Cardiac muscle cell (in vitro differentiated cells and primary cell): Measurements from ENCODE around the gene AHCTF1. TPM values are rescaled to one million over a fixed set of nuclear protein-coding genes. Genes with fewer than 3 reads are reported as not detected.

Experiments used
- DNase-seq, 2 donors: peaks; one replicate each; pipeline versions ENCODE4 v3.0.0 to v3.0.0-alpha.2; 2010 to 2017; ENCODE audit warnings: low read depth in 1 of 2, low spot score in 1 of 2
- H3K27ac ChIP-seq: fragments of 200-600 bp; sonication (generic); 2 replicates; pipeline ENCODE4 v1.5.1; 2016
- H3K27me3 ChIP-seq: fragments of 200-600 bp; sonication (generic); 2 replicates; pipeline ENCODE4 v1.6.0; 2016; ENCODE audit warnings: control low read depth
- H3K36me3 ChIP-seq: fragments of 200-600 bp; sonication (generic); 2 replicates; pipeline ENCODE4 v1.5.1; 2016; ENCODE audit warnings: control low read depth
- H3K4me1 ChIP-seq: fragments of 200-600 bp; sonication (generic); 2 replicates; pipeline ENCODE4 v1.8.1; 2017; ENCODE audit warnings: low read depth, mild to moderate bottlenecking, mixed run types
- H3K4me3 ChIP-seq: fragments of 200-600 bp; sonication (generic); 2 replicates; pipeline ENCODE4 v1.5.1; 2016; ENCODE audit warnings: mild to moderate bottlenecking
- H3K9me3 ChIP-seq: fragments of 200-600 bp; sonication (generic); 2 replicates; pipeline ENCODE4 v1.5.1; 2017; ENCODE audit warnings: low read depth, mild to moderate bottlenecking, control low read depth
- polyA plus RNA-seq: library from polyadenylated mRNA; unstranded; fragments of >200 nt; fragmentation: Nextera tagmentation; extraction: Ambion mirVana; gene quantifications from 2 replicates; pipeline ENCODE4 v1.2.1, GENCODE V29; 2016
- total RNA-seq: library from RNA; depleted of rRNA; stranded (reverse); fragments of >200 nt; gene quantifications from 2 replicates; pipeline ENCODE4 v1.2.3, GENCODE V29; 2016
- TF ChIP-seq, protein P1 (sequence below): IDR thresholded peaks from 2 replicates; pipeline ENCODE4 v1.5.1; 2012; ENCODE audit warnings: low read depth, mild to moderate bottlenecking, low read length

Gene AHCTF1
- total and polyA plus RNA-seq, 2 experiments from 2014 or later, result 6.3 to 19.1 TPM

DNA sequence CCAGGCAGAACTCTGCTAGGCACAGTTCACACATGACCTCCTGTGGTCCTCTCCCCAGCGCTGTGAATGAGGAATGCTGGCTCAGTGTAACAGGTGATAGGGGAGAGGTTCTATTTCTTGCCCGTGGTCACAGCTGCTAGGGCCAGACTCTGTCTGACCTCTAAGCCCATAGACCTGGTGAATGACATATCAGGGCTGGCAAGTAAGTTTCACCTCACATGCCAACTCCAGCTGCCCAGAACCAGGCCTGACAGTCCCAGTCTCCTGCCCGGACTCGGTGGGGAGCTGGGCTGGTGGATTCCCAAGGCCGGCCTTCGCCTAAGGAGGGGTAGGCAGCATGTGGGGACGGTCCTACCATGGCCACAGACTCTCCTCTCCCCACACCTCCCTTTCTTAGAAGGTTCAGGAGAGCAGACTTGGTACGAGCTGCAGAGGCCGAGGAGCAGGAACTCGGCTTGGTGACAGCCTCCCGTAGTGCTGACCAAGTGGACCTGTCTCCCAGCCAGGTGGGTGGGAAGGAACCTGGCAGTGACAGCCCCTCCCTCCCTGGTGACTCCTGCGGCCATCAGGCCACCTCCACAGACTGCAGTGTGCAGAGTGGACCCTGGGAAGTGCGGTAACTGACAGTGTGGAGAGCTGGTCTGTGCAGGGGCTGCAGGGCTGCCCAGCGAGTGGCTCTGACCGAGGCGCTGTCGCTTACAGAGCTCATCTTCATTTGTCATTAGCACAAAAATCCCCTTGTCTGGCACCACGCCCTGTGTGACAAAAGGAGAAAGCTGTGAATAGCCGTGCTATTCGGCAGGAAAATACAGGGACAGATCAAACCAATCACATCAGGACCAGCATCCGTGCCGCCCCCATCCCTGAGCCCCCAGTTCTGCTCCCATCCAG is 132.9 kb downstream of the AHCTF1 start:
- TF ChIP-seq, protein P1, sequence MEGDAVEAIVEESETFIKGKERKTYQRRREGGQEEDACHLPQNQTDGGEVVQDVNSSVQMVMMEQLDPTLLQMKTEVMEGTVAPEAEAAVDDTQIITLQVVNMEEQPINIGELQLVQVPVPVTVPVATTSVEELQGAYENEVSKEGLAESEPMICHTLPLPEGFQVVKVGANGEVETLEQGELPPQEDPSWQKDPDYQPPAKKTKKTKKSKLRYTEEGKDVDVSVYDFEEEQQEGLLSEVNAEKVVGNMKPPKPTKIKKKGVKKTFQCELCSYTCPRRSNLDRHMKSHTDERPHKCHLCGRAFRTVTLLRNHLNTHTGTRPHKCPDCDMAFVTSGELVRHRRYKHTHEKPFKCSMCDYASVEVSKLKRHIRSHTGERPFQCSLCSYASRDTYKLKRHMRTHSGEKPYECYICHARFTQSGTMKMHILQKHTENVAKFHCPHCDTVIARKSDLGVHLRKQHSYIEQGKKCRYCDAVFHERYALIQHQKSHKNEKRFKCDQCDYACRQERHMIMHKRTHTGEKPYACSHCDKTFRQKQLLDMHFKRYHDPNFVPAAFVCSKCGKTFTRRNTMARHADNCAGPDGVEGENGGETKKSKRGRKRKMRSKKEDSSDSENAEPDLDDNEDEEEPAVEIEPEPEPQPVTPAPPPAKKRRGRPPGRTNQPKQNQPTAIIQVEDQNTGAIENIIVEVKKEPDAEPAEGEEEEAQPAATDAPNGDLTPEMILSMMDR, result no peak
- Histone ChIP-seq H3K4me3 (no peak overlapping the region), H3K27ac (no peak overlapping the region), H3K27me3 (no peaks in the 10 kb centered on the region), H3K4me1 (peaks cover 7% of the 10 kb centered on the region), H3K9me3 (no peaks in the 10 kb centered on the region), H3K36me3 (no peaks in the 10 kb centered on the region)
- no peak for DNase-seq

DNA sequence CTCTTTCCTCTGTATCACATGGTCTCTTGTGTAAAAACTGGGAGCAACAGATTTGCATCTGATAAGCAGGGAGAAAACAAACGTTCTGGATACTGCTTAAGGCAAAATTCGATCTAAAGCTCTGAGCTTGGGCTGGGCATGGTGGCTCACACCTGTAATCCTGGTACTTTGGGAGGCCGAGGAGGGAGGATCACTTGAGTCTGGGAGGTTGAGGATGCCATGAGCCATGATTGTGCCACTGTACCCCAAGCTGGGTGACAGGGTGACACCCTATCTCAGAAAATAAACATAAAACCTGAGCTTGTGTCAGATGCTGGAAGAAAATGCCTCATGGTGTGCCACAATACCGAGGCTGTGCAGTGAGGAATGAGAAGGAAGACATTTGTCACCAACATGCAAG is 133.6 kb downstream of the AHCTF1 start:
- H3K4me3 ChIP-seq, result no peak overlapping the region
- TF ChIP-seq, protein P1, result no peak
- H3K9me3 ChIP-seq, result no peaks in the 10 kb centered on the region
- H3K4me1 ChIP-seq, result peaks cover 7% of the 10 kb centered on the region
- DNase-seq, result no peak
- no peaks in the 10 kb centered on the region for H3K27me3 ChIP-seq
- H3K27ac ChIP-seq, result no peak overlapping the region
- H3K36me3 ChIP-seq, result no peaks in the 10 kb centered on the region

DNA sequence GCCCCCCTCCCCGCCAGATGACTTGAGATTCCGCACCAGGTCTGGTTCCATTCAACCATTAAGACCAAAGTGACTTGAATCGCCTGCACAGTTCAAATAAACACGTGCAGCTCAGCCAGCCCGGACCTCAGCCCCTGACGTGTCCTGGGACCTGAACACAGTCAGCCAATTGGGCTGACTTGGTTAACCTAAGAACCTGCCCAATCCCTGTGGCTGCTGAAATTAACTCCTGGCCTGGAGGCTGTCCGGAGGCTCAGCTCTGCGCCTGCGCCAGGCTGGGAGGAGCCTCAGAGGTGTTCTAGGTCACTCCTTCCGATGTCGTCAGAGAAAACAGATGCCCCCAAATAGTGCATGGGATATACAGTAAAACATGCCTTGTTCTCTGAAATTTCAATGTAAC is 134.2 kb downstream of the AHCTF1 start:
- no peak overlapping the region for H3K27ac ChIP-seq
- H3K9me3 ChIP-seq, result no peaks in the 10 kb centered on the region
- no peaks in the 10 kb centered on the region for H3K27me3 ChIP-seq
- H3K4me3 ChIP-seq, result no peak overlapping the region
- TF ChIP-seq, protein P1, result no peak
- peaks cover 7% of the 10 kb centered on the region for H3K4me1 ChIP-seq
- H3K36me3 ChIP-seq, result no peaks in the 10 kb centered on the region
- DNase-seq, result no peak

DNA sequence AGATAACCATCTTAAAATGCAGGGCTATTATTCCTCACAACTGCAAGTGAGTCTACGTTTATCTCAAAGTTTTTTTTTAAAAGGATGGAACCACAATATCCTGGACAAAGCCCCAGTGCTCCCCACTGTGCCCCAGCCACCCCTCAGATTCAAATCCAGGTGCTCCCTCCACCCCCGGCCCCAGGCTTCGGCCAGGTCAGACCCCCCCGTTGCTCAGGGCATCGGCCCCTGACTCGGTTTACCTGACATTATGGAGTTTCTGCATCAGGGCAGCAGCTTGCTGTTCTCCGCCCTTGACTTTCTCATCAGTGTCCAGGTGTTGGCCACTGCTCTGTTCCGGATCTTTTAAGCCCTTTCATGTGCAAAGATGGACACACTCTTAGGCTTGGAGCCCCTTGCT is 134.6 kb downstream of the AHCTF1 start:
- TF ChIP-seq, protein P1, result no peak
- Histone ChIP-seq H3K27me3 (no peaks in the 10 kb centered on the region), H3K4me1 (peaks cover 7% of the 10 kb centered on the region), H3K27ac (no peak overlapping the region), H3K36me3 (no peaks in the 10 kb centered on the region), H3K4me3 (no peak overlapping the region), H3K9me3 (no peaks in the 10 kb centered on the region)
- DNase-seq, result no peak

DNA sequence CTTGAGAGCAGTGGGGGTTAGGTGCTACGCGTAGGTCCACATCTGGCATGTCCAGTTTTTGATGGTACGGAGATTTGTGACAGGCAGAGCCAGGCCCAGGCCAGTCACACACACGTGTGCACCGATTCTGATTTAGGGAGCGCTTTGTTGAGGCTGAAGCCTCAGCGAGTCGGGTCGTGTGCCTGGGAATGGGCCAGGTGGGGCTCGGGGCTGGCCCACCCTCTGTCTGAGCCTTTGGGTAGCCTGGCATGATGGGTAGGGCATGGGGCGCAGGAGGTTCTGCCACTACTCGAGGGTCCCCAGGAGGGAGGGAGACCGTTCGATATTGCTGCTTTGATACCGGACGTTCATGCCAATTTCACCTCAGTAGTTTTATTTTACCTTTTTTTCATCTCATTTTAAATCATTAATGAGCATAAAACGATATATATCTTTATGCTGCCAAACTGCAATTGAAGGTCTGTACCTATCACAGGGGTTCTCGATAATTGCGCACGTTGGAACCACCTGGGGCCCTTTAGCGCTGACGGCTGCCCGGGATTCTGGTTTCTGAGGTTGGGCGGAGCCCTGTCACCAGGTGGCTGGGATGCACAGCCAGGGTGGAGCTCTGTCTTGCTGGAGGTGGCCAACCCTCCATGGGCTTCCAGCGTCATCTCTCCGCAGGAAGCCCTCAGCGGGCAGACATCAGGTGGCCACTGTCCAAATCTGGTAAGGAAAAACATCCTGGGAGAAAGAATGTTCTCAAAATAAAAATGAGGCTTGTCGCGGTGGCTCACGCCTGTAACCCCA is 135.6 kb downstream of the AHCTF1 start:
- TF ChIP-seq, protein P1, result no peak
- Histone ChIP-seq H3K27ac (no peak overlapping the region), H3K36me3 (no peaks in the 10 kb centered on the region)

More for the DNA sequence above, 135.6 kb downstream of the AHCTF1 start:
- DNase-seq, result no peak
- H3K4me3 ChIP-seq, result no peak overlapping the region
- no peaks in the 10 kb centered on the region for H3K27me3 ChIP-seq
- no peaks in the 10 kb centered on the region for H3K9me3 ChIP-seq
- peaks cover 7% of the 10 kb centered on the region for H3K4me1 ChIP-seq
